Chondrocyte (in vitro differentiated cells): ENCODE results near the gene KLHL13. TPM values are rescaled to one million over a fixed set of nuclear protein-coding genes. Genes with fewer than 3 reads are reported as not detected.
"Not testable (repeated sequence)": the region's sequence is repeated elsewhere in the genome, so short reads cannot be mapped to it uniquely, and the experiment has no call there.

Source experiments
- DNase-seq: peaks from one replicate; pipeline ENCODE4 v3.0.0; 2021; ENCODE audit warnings: mixed read lengths, low spot score
- H3K27ac Mint-ChIP-seq: one replicate; pipeline ENCODE4 v1.8.0; 2021; ENCODE audit warnings: mild to moderate bottlenecking, moderate library complexity, mixed read lengths; ENCODE audit not compliant: unreplicated experiment
- H3K27me3 Mint-ChIP-seq: 2 replicates; pipeline ENCODE4 v1.8.0; 2021; ENCODE audit warnings: low read depth, mixed read lengths
- H3K36me3 Mint-ChIP-seq: 2 replicates; pipeline ENCODE4 v1.8.0; 2021; ENCODE audit warnings: low read depth, mixed read lengths
- H3K4me1 Mint-ChIP-seq: 2 replicates; pipeline ENCODE4 v1.8.0; 2021; ENCODE audit warnings: low read depth, mild to moderate bottlenecking, mixed read lengths
- H3K4me3 Mint-ChIP-seq: one replicate; pipeline ENCODE4 v1.8.0; 2021; ENCODE audit warnings: mild to moderate bottlenecking, moderate library complexity, mixed read lengths; ENCODE audit not compliant: unreplicated experiment
- H3K9me3 Mint-ChIP-seq: 2 replicates; pipeline ENCODE4 v1.8.0; 2021; ENCODE audit warnings: low read depth, mixed read lengths
- total RNA-seq: library from RNA; stranded (reverse); gene quantifications from 3 replicates; pipeline ENCODE4 v1.2.1, GENCODE V29; 2021
- TF ChIP-seq, protein P1 (sequence below): fragments of 200-600 bp; sonication (generic); IDR thresholded peaks from 2 replicates; pipeline ENCODE4 v1.5.0; 2021; ENCODE audit warnings: antibody characterized with exemption, mild to moderate bottlenecking, moderate library complexity

Gene KLHL13
- total RNA-seq, 1 donor from 2014 or later = 0.45 TPM

DNA sequence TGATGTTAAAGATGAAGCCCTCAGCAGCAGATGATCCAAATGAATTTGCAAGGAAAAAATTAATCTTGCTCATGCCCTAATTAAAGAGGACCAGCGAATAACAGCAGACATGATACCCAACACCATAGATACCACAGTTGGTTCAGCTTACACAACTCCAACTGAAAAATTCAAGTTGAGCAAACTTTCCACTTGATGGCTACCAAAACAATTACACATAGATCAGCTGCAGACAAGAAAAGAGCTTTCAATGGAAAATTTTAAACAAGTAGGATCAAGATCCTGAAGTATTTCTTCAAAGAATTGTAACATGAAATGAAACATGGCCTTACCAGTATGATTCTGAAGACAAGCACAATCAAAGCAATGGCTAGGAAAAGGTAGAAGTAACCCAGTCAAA, 90.0 kb downstream of the KLHL13 start:
- Mint-ChIP-seq H3K27ac (no peak overlapping the region), H3K4me1 (no peaks in the 10 kb centered on the region), H3K4me3 (no peak overlapping the region), H3K27me3 (no peaks in the 10 kb centered on the region), H3K36me3 (no peaks in the 10 kb centered on the region), H3K9me3 (peaks cover 8% of the 10 kb centered on the region)
- TF ChIP-seq, protein P1, sequence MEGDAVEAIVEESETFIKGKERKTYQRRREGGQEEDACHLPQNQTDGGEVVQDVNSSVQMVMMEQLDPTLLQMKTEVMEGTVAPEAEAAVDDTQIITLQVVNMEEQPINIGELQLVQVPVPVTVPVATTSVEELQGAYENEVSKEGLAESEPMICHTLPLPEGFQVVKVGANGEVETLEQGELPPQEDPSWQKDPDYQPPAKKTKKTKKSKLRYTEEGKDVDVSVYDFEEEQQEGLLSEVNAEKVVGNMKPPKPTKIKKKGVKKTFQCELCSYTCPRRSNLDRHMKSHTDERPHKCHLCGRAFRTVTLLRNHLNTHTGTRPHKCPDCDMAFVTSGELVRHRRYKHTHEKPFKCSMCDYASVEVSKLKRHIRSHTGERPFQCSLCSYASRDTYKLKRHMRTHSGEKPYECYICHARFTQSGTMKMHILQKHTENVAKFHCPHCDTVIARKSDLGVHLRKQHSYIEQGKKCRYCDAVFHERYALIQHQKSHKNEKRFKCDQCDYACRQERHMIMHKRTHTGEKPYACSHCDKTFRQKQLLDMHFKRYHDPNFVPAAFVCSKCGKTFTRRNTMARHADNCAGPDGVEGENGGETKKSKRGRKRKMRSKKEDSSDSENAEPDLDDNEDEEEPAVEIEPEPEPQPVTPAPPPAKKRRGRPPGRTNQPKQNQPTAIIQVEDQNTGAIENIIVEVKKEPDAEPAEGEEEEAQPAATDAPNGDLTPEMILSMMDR = no peak
- no peak for DNase-seq

DNA sequence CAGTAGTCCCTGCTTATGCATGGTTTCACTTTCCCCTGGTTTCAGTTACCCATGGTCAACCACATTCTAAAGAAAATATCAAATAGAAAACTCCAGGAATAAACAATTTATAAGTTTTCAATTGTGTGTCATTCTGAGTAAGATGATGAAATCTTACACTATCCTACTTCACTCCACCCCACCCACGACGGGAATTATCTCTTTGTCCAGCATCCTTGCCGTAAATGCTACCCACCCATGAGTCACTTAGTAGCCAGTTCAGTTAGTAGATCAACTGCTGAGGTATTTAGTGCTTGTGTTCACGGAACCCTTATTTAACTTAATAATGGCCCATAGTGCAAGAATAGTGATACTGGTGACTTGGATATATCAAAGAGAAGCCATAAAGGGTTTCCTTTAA, 91.4 kb downstream of the KLHL13 start:
- TF ChIP-seq, protein P1 = no peak
- H3K9me3 Mint-ChIP-seq = peaks cover 8% of the 10 kb centered on the region

DNA sequence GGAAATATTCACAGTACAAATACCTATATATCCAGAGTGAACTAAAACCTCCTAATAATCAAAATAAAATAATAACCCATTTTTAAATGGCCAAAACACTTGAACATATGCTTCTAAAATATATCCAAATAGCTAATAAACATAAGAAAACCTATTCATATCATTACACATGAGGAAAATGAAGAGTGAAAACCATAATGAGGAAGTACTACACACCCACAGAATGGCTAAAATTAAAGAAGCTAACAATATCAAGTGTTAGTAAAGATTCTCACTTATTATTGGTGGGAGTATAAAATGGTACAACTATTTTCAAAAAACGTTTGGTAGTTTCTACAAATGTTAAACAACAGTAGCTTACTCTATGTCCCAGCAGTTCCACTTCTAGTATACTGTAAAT, 92.1 kb downstream of the KLHL13 start:
- TF ChIP-seq, protein P1 = no peak
- no peak for DNase-seq
- Mint-ChIP-seq H3K27me3 (no peaks in the 10 kb centered on the region), H3K4me1 (no peaks in the 10 kb centered on the region), H3K27ac (no peak overlapping the region), H3K4me3 (no peak overlapping the region), H3K9me3 (peaks cover 8% of the 10 kb centered on the region), H3K36me3 (no peaks in the 10 kb centered on the region)

More for the DNA sequence above, 91.4 kb downstream of the KLHL13 start:
- Mint-ChIP-seq H3K4me3 (no peak overlapping the region), H3K27ac (no peak overlapping the region), H3K4me1 (no peaks in the 10 kb centered on the region), H3K36me3 (no peaks in the 10 kb centered on the region), H3K27me3 (no peaks in the 10 kb centered on the region)
- no peak for DNase-seq

DNA sequence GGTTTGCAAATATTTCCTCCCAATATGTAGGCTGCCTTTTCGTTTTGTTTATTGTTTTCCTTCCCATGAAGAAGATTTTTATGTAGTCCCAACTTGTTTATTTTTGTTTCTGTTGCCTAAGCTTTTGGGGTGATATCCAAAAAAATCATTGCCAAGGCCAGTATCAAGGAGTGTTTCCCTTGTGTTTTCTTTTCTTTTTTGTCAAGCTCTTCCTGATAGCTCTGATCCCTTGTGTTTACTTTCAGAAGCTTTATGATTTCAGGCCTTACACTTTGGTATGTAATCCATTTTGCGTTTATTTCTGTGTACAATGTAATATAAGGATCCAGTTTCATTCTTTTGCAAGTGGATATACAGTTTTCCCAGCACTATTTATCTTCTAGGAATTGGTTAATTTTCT, 93.9 kb downstream of the KLHL13 start:
- DNase-seq = no peak
- Mint-ChIP-seq H3K27ac (no peak overlapping the region), H3K4me3 (no peak overlapping the region), H3K36me3 (no peaks in the 10 kb centered on the region), H3K4me1 (no peaks in the 10 kb centered on the region), H3K27me3 (no peaks in the 10 kb centered on the region), H3K9me3 (peaks cover 12% of the 10 kb centered on the region)
- TF ChIP-seq, protein P1 = no peak

DNA sequence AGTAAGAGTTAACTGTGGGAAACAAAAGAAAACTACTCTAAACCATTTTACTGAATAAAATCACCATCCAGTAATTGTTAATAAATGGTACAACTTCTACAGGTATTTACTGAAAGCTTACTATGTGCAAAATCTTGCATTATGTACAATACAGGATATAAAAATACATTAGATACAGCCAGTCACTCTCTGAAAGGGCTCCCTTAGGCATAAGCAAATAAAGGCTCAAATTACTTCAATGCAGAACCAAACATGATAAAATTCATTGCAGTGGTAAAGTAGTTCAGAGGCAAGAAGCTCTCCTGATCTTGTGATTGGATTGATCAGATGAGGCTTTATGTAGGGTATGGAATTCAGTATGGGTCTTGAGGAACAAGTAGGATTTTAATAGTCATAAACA, 100.2 kb downstream of the KLHL13 start:
- Mint-ChIP-seq H3K27ac (no peak overlapping the region), H3K4me1 (no peaks in the 10 kb centered on the region), H3K4me3 (no peak overlapping the region), H3K27me3 (no peaks in the 10 kb centered on the region), H3K36me3 (no peaks in the 10 kb centered on the region), H3K9me3 (peaks cover 20% of the 10 kb centered on the region)
- DNase-seq = no peak
- TF ChIP-seq, protein P1 = no peak

DNA sequence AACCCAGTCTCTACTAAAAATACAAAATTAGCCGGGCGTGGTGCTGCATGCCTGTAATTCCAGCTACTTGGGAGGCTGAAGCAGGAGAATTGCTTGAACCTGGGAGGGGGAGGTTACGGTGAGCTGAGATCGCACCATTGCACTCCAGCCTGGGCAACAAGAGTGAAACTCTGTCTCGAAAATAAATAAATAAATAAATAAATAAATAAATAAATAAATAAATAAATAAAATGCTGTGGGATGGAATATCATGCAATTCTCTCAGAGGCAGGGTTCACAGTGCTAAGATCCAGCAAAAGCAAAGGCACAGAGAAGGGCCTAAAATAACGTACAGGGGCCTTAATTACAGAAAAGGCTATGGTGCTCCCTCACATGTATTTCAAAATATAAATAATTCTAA, 114.2 kb downstream of the KLHL13 start:
- H3K4me3 Mint-ChIP-seq = not testable (repeated sequence)

More for the DNA sequence above, 114.2 kb downstream of the KLHL13 start:
- not testable (repeated sequence) for DNase-seq, H3K36me3 Mint-ChIP-seq, H3K27ac Mint-ChIP-seq, H3K4me1 Mint-ChIP-seq, H3K9me3 Mint-ChIP-seq, H3K27me3 Mint-ChIP-seq
